HG03097 (cell line): ENCODE results near the gene ENDOV.
A peak's percentile ranks its signal among the peaks of the same experiment; 100 is the strongest.

Source experiments
- ATAC-seq: cut with Tn5 transposase; IDR thresholded peaks from one replicate; pipeline ENCODE4 v1.9.1; 2021; ENCODE audit not compliant: unreplicated experiment, low FRiP score

The ENDOV gene

GRCh38 chr17:80413771-80414507, 1.0 kb upstream of the ENDOV start:
- no peak for ATAC-seq

- ATAC-seq = peak; percentile 6
Observed at GRCh38 chr17:80414508-80414802, 512 bp upstream of the ENDOV start.

- no peak for ATAC-seq
Observed at GRCh38 chr17:80415626-80416137, 715 bp downstream of the ENDOV start.

GRCh38 chr17:80416260-80416939, 1.4 kb downstream of the ENDOV start:
- ATAC-seq = no peak

GRCh38 chr17:80416940-80417293, 1.9 kb downstream of the ENDOV start:
- no peak for ATAC-seq

GRCh38 chr17:80418589-80418988, 3.6 kb downstream of the ENDOV start:
- no peak for ATAC-seq

- no peak for ATAC-seq
Observed at GRCh38 chr17:80419255-80419654, 4.3 kb downstream of the ENDOV start.

GRCh38 chr17:80421381-80422090, 6.6 kb downstream of the ENDOV start:
- ATAC-seq = no peak

- ATAC-seq = no peak
Observed at GRCh38 chr17:80422276-80422675, 7.3 kb downstream of the ENDOV start.

GRCh38 chr17:80422981-80423380, 8.0 kb downstream of the ENDOV start:
- no peak for ATAC-seq

GRCh38 chr17:80423536-80424225, 8.7 kb downstream of the ENDOV start:
- ATAC-seq = no peak

- no peak for ATAC-seq
Observed at GRCh38 chr17:80424261-80424660, 9.3 kb downstream of the ENDOV start.

GRCh38 chr17:80424878-80425765, 10.2 kb downstream of the ENDOV start:
- no peak for ATAC-seq

GRCh38 chr17:80425835-80426426, 11.0 kb downstream of the ENDOV start:
- no peak for ATAC-seq

- ATAC-seq = no peak
Observed at GRCh38 chr17:80426671-80427326, 11.8 kb downstream of the ENDOV start.

GRCh38 chr17:80427366-80428282, 12.7 kb downstream of the ENDOV start:
- no peak for ATAC-seq

- ATAC-seq = no peak
Observed at GRCh38 chr17:80428363-80428762, 13.4 kb downstream of the ENDOV start.

- ATAC-seq = no peak
Observed at GRCh38 chr17:80428796-80429195, 13.8 kb downstream of the ENDOV start.
